ENCODE data around the gene SCCPDH.

DNA sequence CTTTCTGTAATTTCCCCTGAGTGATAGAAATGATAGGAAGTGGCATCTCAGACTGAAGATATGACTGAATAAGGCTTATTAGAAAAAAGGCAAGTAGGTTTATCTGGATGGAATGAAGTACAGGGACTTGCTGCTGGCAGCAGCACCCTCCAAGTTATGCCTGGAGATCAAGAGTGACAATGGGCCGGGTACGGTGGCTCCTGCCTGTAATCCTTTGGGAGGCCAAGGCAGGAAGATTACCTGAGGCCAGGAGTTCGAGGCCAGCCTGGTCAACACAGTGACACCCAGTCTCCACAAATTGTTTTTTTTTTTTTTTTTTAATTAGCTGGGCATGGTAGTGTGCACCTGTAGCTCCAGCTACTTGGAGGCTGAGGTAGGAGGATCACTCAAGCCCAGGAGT is 87.8 kb downstream of the SCCPDH start:
- TF ChIP-seq, protein P1, sequence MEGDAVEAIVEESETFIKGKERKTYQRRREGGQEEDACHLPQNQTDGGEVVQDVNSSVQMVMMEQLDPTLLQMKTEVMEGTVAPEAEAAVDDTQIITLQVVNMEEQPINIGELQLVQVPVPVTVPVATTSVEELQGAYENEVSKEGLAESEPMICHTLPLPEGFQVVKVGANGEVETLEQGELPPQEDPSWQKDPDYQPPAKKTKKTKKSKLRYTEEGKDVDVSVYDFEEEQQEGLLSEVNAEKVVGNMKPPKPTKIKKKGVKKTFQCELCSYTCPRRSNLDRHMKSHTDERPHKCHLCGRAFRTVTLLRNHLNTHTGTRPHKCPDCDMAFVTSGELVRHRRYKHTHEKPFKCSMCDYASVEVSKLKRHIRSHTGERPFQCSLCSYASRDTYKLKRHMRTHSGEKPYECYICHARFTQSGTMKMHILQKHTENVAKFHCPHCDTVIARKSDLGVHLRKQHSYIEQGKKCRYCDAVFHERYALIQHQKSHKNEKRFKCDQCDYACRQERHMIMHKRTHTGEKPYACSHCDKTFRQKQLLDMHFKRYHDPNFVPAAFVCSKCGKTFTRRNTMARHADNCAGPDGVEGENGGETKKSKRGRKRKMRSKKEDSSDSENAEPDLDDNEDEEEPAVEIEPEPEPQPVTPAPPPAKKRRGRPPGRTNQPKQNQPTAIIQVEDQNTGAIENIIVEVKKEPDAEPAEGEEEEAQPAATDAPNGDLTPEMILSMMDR (IDR thresholded peaks at IDR 0.05; ENCODE audit: low read length): no peak
- TF ChIP-seq EZH2 (IDR thresholded peaks at IDR 0.05; ENCODE audit: borderline replicate concordance, low read length): no peak
